GM18861 (cell line): ENCODE results near the gene ARAF.
"Not testable (repeated sequence)": the region's sequence is repeated elsewhere in the genome, so short reads cannot be mapped to it uniquely, and the experiment has no call there.

Experiments
- ATAC-seq: cut with Tn5 transposase; IDR thresholded peaks from one replicate; pipeline ENCODE4 v1.9.1; 2021; ENCODE audit not compliant: unreplicated experiment

Gene ARAF

DNA sequence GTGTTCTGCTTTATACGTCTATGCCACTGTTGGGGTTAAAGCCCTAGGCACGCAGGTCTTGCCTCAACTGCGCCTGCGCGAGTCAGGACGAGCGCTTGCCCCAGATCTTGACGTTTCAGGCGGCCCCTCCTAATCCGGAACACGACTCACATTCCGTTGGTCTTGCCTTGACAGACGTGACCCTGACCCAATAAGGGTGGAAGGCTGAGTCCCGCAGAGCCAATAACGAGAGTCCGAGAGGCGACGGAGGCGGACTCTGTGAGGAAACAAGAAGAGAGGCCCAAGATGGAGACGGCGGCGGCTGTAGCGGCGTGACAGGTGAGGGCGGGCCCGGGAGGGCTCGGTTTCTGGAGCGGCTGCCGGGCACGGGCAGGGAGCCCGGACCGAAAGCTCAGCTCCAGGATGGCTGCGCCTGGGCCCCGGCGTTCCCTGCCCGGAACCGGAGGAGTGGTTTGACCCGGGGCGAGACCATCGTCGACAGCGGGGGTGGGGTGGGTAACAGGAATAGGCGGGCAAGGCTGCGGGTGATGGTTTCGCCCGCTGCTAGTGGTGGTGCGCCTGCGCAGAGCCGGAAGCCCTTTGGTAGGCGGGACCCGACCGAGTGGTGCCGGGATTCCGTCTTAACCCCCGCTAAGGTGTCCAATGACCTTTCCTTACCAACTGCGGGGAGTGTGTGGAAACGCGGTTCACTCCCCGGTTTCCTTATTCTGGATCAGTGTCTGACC, at the start of gene ARAF:
Gene ARAF (plus strand): TSS at position 272 of the 725 bp plus-strand sequence. CDS start 1,763 bp downstream, outside the sequence.
- ATAC-seq = peak; percentile 72

DNA sequence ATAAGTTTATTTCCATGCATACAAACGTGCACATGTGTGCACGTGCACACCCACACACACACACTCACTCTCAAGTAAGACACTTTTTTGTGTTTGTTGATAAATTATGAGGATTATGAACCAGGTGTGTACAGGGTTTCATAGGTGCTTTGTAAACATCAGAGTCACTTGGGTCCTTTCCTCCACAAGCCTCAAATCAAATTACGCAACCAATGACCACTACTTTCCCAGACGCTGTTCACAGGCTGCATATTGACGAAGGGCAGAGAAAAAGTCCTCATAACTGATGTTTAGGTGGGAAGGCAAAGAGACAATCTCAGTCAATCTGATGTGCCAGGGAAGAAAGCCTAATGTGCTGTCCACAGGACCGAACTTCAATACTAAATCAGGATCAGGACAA, 48.6 kb upstream of the ARAF start:
- ATAC-seq = not testable (repeated sequence)

GRCh38 chrX:47513034-47513965, 47.7 kb upstream of the ARAF start:
- ATAC-seq = peak; percentile 56

DNA sequence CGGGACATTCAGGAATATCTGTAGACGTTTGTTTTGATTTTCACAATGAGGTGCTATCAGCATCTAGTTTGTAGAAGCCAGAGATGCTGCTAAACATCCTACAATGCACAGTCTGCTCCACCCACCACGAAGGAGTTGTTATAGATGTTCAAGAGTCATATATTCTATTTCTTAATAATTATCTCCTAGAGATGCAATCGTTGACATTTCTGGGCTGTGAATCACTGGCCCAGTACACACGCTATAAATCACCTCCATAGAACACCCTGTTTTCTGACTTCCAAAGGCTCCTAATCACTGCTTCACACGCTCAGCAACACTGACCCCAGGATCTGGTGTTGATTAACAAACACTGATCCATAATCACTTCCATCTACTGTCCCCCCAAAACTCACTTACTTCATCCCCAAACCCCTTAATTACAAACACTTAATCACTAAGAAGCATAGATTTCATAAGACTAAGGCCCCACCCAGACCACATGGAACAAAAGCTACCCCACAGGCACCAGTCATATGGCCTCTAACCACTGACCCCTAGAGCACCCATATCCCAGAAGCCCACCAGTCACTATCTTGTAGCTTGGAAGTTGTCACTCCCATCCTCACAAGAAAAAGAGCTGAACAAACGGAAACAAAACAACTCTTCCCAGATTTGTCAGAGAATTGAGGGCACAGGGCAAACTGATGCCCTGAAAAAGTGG, 46.3 kb upstream of the ARAF start:
- ATAC-seq = no peak

- no peak for ATAC-seq
Observed at GRCh38 chrX:47515941-47516665, 44.9 kb upstream of the ARAF start.

DNA sequence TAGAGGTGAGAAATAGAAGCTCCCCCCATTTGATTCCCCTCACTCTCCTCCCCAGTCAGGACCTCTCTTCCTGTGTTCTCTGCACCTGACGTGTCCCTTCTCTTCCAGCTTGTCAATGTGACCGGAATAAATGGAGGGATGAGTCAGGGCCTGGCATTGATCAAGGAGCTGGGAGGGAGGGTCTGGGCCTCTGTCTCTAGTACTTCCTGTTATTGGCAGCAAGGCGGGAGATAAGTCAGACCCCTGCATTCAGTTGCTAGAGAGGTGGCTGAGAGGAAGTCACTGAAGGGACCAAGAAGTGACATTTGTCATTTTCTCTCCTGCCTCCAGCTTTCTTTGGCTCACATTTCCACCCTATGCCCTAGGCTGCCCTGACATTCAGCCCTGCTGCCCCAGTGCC, 42.9 kb upstream of the ARAF start:
- ATAC-seq = no peak

DNA sequence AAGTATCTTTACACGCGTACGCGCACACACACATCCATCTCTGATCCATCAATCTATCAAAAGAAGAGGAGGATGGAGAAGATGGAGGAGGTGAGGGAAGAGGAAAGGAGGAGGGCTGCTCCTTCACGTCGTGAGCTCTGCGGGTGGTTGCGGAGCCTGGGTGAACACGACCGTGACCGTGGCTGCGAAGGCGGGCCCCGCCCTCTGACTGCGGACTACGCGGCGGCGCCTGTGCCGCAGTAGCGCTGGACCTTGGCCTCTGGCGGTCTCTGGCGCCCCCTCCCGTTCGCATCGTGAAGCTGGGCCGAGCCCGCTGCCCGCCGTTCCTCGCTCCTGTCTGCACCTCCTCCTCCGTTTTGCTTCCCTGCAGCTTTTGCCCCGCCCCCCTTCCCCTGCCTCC, 37.7 kb upstream of the ARAF start:
- ATAC-seq = peak; percentile 67

DNA sequence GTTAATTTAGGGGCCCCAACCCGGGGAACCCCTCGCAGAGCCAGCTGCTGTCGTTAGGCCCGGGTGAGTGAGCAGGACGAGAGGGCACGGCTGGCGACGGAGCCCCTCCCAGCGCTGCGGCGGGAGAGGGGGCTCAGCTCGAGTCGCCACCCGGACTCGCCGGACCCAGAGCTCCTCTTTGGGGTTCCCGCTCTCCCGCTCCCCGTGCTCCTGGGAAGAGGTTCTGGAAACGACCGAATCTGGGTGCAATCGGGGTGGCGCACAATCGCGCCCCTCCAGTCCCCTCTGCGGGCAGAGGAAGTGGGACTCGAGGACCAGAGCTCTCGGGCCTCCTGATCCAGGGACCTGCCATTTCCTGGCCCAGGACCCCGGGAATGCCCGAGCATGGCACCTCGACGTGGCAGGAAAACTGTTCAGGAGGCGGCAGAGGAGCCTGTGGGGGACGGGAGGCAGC, 37.3 kb upstream of the ARAF start:
- ATAC-seq = no peak

DNA sequence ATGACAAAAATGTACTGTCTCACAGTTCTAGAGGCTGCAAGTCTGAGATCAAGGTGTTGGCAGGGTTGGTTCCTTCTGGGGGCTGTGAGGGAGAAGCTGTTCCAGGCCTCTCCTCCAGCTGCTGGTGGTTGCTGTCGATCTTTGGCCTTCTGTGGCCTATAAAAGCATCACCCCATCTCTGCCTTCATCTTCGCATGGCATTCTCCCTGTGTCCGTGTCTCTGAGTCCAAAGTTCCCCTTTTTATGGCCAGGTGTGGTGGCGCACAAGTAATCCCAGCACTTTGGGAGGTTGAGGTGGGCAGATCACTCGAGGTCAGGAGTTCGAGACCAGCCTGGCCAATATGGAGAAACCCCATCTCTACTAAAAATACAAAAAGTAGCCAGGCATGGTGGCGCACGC, 31.5 kb upstream of the ARAF start:
- no peak for ATAC-seq

- ATAC-seq = no peak
Observed at GRCh38 chrX:47530049-47530448, 31.0 kb upstream of the ARAF start.

- ATAC-seq = no peak
Observed at GRCh38 chrX:47539860-47540259, 21.1 kb upstream of the ARAF start.

DNA sequence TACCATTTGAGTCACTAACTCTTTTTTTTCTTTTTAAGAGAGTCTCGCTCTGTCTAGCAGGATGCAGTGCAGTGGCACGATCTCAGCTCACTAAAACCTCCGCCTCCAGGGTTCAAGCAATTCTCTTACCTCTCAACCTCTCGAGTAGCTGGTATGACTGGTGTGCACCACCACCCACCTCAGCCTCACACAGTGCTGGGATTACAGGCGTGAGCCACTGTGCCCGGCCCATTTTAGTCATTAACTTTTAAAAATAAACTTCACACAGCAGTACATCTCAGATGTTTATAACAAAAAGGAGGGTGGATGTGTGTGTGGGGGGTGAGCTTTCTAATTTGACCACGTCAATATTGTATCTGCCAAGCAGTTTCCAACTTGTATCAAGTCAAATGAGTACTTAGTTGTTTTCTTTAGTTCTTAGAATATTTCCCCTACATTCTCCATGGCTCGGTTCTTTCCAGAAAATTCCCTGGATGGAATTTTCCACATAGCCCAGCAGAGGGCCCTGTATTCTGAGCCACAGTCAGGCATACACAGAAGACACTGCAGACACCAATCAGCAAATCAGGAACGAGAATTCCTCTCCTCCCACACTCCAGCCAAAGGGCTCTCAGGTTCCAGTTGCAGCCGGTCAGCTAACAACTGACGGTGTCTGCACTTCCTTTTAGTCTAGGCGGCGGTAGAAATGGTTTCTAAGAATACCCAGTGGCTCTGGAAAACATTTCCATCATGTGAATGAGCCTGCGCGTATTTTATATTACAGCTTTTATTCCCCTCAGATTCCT, 20.1 kb upstream of the ARAF start:
- ATAC-seq = no peak

GRCh38 chrX:47543496-47543895, 17.5 kb upstream of the ARAF start:
- no peak for ATAC-seq

GRCh38 chrX:47556045-47556623, 4.9 kb upstream of the ARAF start:
- ATAC-seq = peak; percentile 83

DNA sequence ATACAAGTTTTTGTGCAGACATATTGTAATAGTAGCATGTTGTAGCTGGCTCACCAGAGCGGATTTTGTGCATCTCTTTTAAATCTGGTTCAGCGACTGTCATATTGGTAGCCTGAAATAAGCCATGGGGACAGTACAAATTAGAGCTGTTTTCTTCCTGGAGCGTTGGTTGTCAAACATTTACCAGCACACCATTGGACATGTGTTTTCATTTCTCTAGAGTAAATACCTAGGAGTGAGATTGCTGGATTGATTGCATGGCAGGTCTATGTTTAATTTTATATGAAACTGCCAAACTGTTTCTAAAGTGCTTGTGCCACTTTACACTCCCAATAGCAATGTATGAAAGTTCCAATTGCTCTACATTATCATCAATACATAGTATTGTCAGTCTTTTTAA, 2.6 kb upstream of the ARAF start:
- no peak for ATAC-seq

GRCh38 chrX:47560179-47560933, 649 bp upstream of the ARAF start:
- ATAC-seq = no peak

DNA sequence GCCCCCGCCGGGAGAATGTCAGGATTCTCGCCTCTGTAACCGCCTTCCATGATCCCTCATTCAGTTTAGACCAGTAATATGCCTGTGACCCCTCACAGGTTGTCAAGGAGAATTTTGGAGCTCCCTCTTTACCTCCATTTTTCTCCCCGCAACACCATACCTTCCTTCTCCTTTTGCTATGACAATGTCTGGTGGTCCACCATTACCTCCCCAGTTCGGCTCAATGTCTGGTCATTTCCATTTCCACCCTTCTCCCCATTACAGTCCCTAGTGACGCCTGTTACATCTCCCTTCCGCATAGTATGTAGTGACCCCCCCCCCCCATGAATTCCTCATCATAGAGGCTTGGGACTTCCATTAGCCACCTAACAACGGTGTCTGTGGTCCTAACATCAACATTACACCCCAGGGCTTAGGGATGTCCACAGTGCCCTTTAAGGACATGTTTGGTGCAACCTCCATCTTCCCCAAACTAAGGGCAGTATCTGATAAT, 700 bp downstream of the ARAF start:
- ATAC-seq = no peak

DNA sequence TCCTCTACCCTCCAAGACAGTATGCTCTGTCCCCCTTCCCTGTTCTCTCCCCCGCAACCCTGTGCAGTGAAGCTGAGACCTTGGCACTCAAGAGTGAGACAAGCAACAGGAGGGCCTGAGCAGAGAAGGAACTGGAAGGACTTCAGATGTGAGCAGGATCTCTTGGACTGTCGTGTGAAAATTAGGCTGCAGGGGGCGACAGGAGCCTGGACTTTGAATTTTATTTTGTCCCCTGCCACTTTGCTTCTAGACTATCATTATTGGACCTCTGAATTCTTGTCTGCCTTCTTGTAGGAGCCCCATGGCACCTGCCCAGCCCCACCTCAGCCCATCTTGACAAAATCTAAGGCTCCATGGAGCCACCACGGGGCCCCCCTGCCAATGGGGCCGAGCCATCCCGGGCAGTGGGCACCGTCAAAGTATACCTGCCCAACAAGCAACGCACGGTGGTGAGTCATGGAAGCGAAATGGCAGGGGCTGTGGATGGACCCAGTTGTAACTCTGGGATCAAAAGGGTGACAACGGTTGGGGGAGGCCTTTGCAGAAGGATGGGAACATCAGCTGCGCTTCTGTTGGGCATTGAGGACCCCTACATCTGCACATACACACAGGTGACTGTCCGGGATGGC, 1.7 kb downstream of the ARAF start:
- no peak for ATAC-seq
